Ectodermal cell (in vitro differentiated cells): ENCODE data around the gene SCN2A.

Source experiments
- H3K27ac ChIP-seq: 2 replicates; pipeline ENCODE4 v1.7.0; 2013; ENCODE audit warnings: mild to moderate bottlenecking, low read depth, low read length; ENCODE audit not compliant: insufficient read depth, poor library complexity, severe bottlenecking
- H3K27me3 ChIP-seq: 2 replicates; pipeline ENCODE4 v1.7.0; 2013; ENCODE audit warnings: mild to moderate bottlenecking, low read length; ENCODE audit not compliant: insufficient read depth, control insufficient read depth, poor library complexity, severe bottlenecking
- H3K36me3 ChIP-seq: one replicate; pipeline ENCODE4 v1.7.0; 2013; ENCODE audit warnings: low read length; ENCODE audit not compliant: control insufficient read depth, insufficient read depth
- H3K4me1 ChIP-seq: one replicate; pipeline ENCODE4 v1.7.0; 2013; ENCODE audit warnings: low read length; ENCODE audit not compliant: control insufficient read depth, insufficient read depth
- H3K4me3 ChIP-seq: 2 replicates; pipeline ENCODE4 v1.7.0; 2013; ENCODE audit warnings: low read depth, low read length, control low read depth; ENCODE audit not compliant: insufficient read depth
- H3K9me3 ChIP-seq: 2 replicates; pipeline ENCODE4 v1.7.0; 2013; ENCODE audit warnings: mild to moderate bottlenecking, low read length, moderate library complexity; ENCODE audit not compliant: control insufficient read depth
- WGBS, 2 experiments: methylation state at CpG; one replicate each; pipeline ENCODE4 v1.1.7; 2013; ENCODE audit warnings: missing lambda C conversion rate in 2 of 2; 5-methylcytosine and 5-hydroxymethylcytosine counted together

The SCN2A gene

GRCh38 chr2:165208094-165208493, 31.1 kb upstream of the SCN2A start:
- H3K9me3 ChIP-seq: no peaks in the 10 kb centered on the region
- no peak overlapping the region for H3K27ac ChIP-seq
- H3K36me3 ChIP-seq: no peaks in the 10 kb centered on the region
- H3K27me3 ChIP-seq: no peaks in the 10 kb centered on the region
- H3K4me3 ChIP-seq: no peak overlapping the region
- H3K4me1 ChIP-seq: no peaks in the 10 kb centered on the region
- 90 to 93% methylated on average over 1 of the region's 1 CpG for WGBS, 2 experiments

DNA sequence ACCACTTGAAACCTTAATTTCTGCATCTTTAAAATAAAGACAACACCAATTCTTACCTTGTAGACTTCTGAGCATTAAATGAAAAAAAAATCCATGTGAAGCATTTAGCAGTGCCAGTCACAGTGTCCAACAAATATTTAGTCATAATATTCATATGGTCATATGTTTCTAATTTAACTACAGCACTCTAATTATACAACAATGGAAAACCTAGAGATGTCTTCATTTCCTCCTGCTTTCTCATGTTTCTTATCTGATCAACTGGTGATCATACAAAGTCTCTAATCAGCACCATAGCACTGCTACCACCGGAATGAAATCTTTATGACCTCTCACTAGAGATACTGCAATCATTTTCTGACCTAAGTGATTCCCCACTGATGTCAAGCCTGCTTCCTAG, 25.1 kb upstream of the SCN2A start:
- no peaks in the 10 kb centered on the region for H3K9me3 ChIP-seq
- H3K27ac ChIP-seq: no peak overlapping the region
- 86 to 91% methylated on average over 1 of the region's 1 CpG for WGBS, 2 experiments
- H3K27me3 ChIP-seq: no peaks in the 10 kb centered on the region
- no peaks in the 10 kb centered on the region for H3K36me3 ChIP-seq
- H3K4me3 ChIP-seq: no peak overlapping the region
- no peaks in the 10 kb centered on the region for H3K4me1 ChIP-seq

- Histone ChIP-seq H3K27ac (no peak overlapping the region), H3K9me3 (no peaks in the 10 kb centered on the region), H3K4me3 (no peak overlapping the region), H3K27me3 (no peaks in the 10 kb centered on the region), H3K36me3 (no peaks in the 10 kb centered on the region), H3K4me1 (no peaks in the 10 kb centered on the region)
- WGBS, 2 experiments: 77 to 83% methylated on average over 3 of the region's 3 CpGs
Observed at GRCh38 chr2:165219481-165219880, 19.7 kb upstream of the SCN2A start.

GRCh38 chr2:165224941-165225340, 14.3 kb upstream of the SCN2A start:
- Histone ChIP-seq H3K27ac (no peak overlapping the region), H3K36me3 (no peaks in the 10 kb centered on the region), H3K9me3 (no peaks in the 10 kb centered on the region), H3K4me3 (no peak overlapping the region), H3K27me3 (no peaks in the 10 kb centered on the region), H3K4me1 (no peaks in the 10 kb centered on the region)
- 63% methylated on average over 1 of the region's 1 CpG; no CpG with 5 or more reads in 1 of the 2 experiments for WGBS, 2 experiments

DNA sequence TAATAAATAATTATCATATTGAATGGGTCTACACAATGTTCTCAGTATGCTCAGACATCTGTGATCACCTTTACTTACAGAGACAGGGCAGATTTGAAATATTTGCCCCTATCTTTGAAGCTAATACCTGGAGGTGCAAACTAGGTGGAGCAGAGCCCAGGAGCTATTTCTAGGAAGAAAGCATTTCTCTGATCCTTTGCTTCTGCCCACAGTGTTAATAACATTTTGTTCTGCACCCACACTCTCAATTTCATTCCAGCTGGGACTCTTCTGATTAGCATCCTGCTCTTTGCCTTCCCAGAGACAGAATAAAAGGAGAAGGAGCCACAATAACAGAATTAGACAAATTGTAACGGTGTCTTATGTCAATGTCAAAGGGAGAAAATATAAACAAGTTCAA, 11.6 kb upstream of the SCN2A start:
- Histone ChIP-seq H3K27ac (no peak overlapping the region), H3K9me3 (no peaks in the 10 kb centered on the region), H3K36me3 (no peaks in the 10 kb centered on the region), H3K4me3 (no peak overlapping the region), H3K27me3 (no peaks in the 10 kb centered on the region), H3K4me1 (no peaks in the 10 kb centered on the region)
- WGBS, 2 experiments: 92 to 100% methylated on average over 1 of the region's 1 CpG

- Histone ChIP-seq H3K27ac (no peak overlapping the region), H3K9me3 (no peaks in the 10 kb centered on the region), H3K36me3 (no peaks in the 10 kb centered on the region), H3K4me1 (no peaks in the 10 kb centered on the region), H3K27me3 (no peaks in the 10 kb centered on the region), H3K4me3 (no peak overlapping the region)
- 79 to 85% methylated on average over 2 of the region's 2 CpGs for WGBS, 2 experiments
Observed at GRCh38 chr2:165237056-165237455, 2.2 kb upstream of the SCN2A start.

- Histone ChIP-seq H3K27ac (no peak overlapping the region), H3K4me1 (no peaks in the 10 kb centered on the region), H3K9me3 (no peaks in the 10 kb centered on the region), H3K27me3 (no peaks in the 10 kb centered on the region), H3K4me3 (no peak overlapping the region), H3K36me3 (no peaks in the 10 kb centered on the region)
- WGBS, 2 experiments: 17 to 58% methylated on average over 2 of the region's 3 CpGs
Observed at GRCh38 chr2:165238295-165238694, 919 bp upstream of the SCN2A start.

DNA sequence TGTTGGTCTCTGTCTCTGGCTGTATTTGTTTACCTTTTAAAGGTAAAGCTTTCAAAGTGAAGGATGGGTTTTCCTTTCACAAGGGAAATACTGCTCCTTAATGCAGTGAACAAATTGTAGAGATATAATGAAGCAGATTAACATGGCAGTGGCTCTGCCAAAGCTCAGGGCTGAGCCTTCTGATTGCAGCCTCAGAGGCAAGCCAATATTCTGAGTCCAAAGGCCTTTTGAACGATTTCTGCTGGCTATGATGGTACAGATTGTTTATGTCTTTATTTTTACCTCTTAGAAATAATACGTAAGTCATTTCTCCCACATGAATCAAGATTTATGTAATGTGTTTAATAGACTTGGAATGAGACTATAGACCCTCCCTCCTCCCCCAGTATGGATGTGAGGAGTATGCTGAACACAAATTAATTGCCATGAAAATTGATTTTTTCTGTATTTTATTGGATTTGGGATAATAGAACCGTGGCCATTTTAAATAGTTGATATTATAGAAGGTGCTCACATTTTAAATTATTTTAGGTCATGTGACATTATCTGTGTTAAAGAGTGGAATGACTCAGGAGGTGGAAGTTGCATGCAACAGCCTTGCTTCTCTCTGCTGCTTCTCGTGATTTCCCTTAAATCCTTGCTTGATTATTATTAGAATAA, 772 bp downstream of the SCN2A start:
- Histone ChIP-seq H3K4me3 (no peak overlapping the region), H3K27ac (no peak overlapping the region), H3K36me3 (no peaks in the 10 kb centered on the region), H3K4me1 (no peaks in the 10 kb centered on the region), H3K9me3 (no peaks in the 10 kb centered on the region), H3K27me3 (no peaks in the 10 kb centered on the region)
- WGBS, 2 experiments: 86 to 92% methylated on average over 1 to 2 of the region's 4 CpGs

DNA sequence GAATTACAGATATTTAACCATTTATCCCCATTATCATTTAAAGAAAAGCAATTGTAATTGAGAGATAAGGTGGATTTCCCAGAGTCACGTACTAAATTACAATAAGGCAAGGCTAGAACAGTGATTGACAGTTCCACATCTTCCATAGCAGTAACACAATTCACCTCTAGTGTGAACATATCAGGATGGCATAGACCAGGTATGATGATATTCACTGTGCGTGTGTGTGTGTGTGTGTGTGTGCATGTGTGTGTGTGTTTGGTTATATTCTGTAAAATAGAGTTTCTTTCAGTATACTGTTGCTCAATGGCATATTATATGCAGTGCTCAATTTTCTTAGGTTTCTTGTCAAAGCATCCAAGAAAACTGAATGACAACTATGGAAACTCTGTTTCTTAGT, 1.7 kb downstream of the SCN2A start:
- H3K4me3 ChIP-seq: no peak overlapping the region
- H3K9me3 ChIP-seq: no peaks in the 10 kb centered on the region
- no peaks in the 10 kb centered on the region for H3K36me3 ChIP-seq
- H3K27ac ChIP-seq: no peak overlapping the region
- WGBS, 2 experiments: 91 to 100% methylated on average over 2 of the region's 2 CpGs
- no peaks in the 10 kb centered on the region for H3K4me1 ChIP-seq
- H3K27me3 ChIP-seq: no peaks in the 10 kb centered on the region

GRCh38 chr2:165245081-165245793, 6.0 kb downstream of the SCN2A start:
- Histone ChIP-seq H3K27me3 (no peaks in the 10 kb centered on the region), H3K4me3 (no peak overlapping the region), H3K9me3 (no peaks in the 10 kb centered on the region), H3K4me1 (no peaks in the 10 kb centered on the region), H3K27ac (no peak overlapping the region), H3K36me3 (no peaks in the 10 kb centered on the region)
- WGBS, 2 experiments: 77 to 79% methylated on average over 5 of the region's 5 CpGs
